Measurements from ENCODE around the gene SPEG.

Gene SPEG

GRCh38 chr2:219514836-219515235 lies 80.2 kb downstream of the SPEG start:
- Histone ChIP-seq H3K4me3 (ENCODE audit: low read length) (no peak overlapping the region), H3K27me3 (replicated peaks; ENCODE audit: control insufficient read depth, insufficient read depth, low read length) (peaks cover 36% of the 10 kb centered on the region), H3K9me3 (ENCODE audit: control insufficient read depth, low read length) (no peaks in the 10 kb centered on the region), H3K9ac (ENCODE audit: low read length) (no peak overlapping the region), H3K36me3 (ENCODE audit: control insufficient read depth, insufficient read depth, low read length, severe bottlenecking) (no peaks in the 10 kb centered on the region), H3K4me1 (ENCODE audit: control insufficient read depth, insufficient read depth, low read length) (peaks cover 30% of the 10 kb centered on the region)
- DNase-seq (ENCODE audit: low read depth) = no peak

GRCh38 chr2:219515874-219516629 lies 81.4 kb downstream of the SPEG start:
- H3K36me3 ChIP-seq (ENCODE audit: control insufficient read depth, insufficient read depth, low read length, severe bottlenecking) = no peaks in the 10 kb centered on the region
- H3K4me3 ChIP-seq (ENCODE audit: low read length) = no peak overlapping the region
- no peak for DNase-seq (ENCODE audit: low read depth)
- H3K27me3 ChIP-seq (replicated peaks; ENCODE audit: control insufficient read depth, insufficient read depth, low read length) = peaks cover 36% of the 10 kb centered on the region
- no peaks in the 10 kb centered on the region for H3K9me3 ChIP-seq (ENCODE audit: control insufficient read depth, low read length)
- no peak overlapping the region for H3K9ac ChIP-seq (ENCODE audit: low read length)
- peaks cover 23% of the 10 kb centered on the region for H3K4me1 ChIP-seq (ENCODE audit: control insufficient read depth, insufficient read depth, low read length)

- Histone ChIP-seq H3K27me3 (replicated peaks; ENCODE audit: control insufficient read depth, insufficient read depth, low read length) (peaks cover 32% of the 10 kb centered on the region), H3K4me3 (ENCODE audit: low read length) (no peak overlapping the region), H3K9ac (ENCODE audit: low read length) (no peak overlapping the region), H3K9me3 (ENCODE audit: control insufficient read depth, low read length) (no peaks in the 10 kb centered on the region), H3K4me1 (ENCODE audit: control insufficient read depth, insufficient read depth, low read length) (peaks cover 32% of the 10 kb centered on the region), H3K36me3 (ENCODE audit: control insufficient read depth, insufficient read depth, low read length, severe bottlenecking) (no peaks in the 10 kb centered on the region)
- no peak for DNase-seq (ENCODE audit: low read depth)
Measured at GRCh38 chr2:219516888-219517287, 82.2 kb downstream of the SPEG start.

GRCh38 chr2:219517954-219518778 lies 83.5 kb downstream of the SPEG start:
- peak overlapping the region; percentile 31 for H3K4me3 ChIP-seq (ENCODE audit: low read length)
- H3K9ac ChIP-seq (ENCODE audit: low read length) = peak overlapping the region; percentile 18
- peaks cover 21% of the 10 kb centered on the region for H3K27me3 ChIP-seq (replicated peaks; ENCODE audit: control insufficient read depth, insufficient read depth, low read length)
- DNase-seq (ENCODE audit: low read depth) = no peak
- no peaks in the 10 kb centered on the region for H3K36me3 ChIP-seq (ENCODE audit: control insufficient read depth, insufficient read depth, low read length, severe bottlenecking)
- peaks cover 30% of the 10 kb centered on the region for H3K4me1 ChIP-seq (ENCODE audit: control insufficient read depth, insufficient read depth, low read length)
- H3K9me3 ChIP-seq (ENCODE audit: control insufficient read depth, low read length) = no peaks in the 10 kb centered on the region

- H3K27me3 ChIP-seq (replicated peaks; ENCODE audit: control insufficient read depth, insufficient read depth, low read length) = peaks cover 16% of the 10 kb centered on the region
Measured at GRCh38 chr2:219519526-219519916, 84.9 kb downstream of the SPEG start.

GRCh38 chr2:219520079-219520478 lies 85.4 kb downstream of the SPEG start:
- H3K36me3 ChIP-seq (ENCODE audit: control insufficient read depth, insufficient read depth, low read length, severe bottlenecking) = no peaks in the 10 kb centered on the region
- no peak overlapping the region for H3K4me3 ChIP-seq (ENCODE audit: low read length)
- no peak for DNase-seq (ENCODE audit: low read depth)
- peaks cover 16% of the 10 kb centered on the region for H3K27me3 ChIP-seq (replicated peaks; ENCODE audit: control insufficient read depth, insufficient read depth, low read length)
- no peaks in the 10 kb centered on the region for H3K9me3 ChIP-seq (ENCODE audit: control insufficient read depth, low read length)
- H3K4me1 ChIP-seq (ENCODE audit: control insufficient read depth, insufficient read depth, low read length) = peaks cover 20% of the 10 kb centered on the region
- H3K9ac ChIP-seq (ENCODE audit: low read length) = no peak overlapping the region

More at GRCh38 chr2:219519526-219519916, 84.9 kb downstream of the SPEG start:
- no peak for DNase-seq (ENCODE audit: low read depth)
- Histone ChIP-seq H3K4me3 (ENCODE audit: low read length) (no peak overlapping the region), H3K36me3 (ENCODE audit: control insufficient read depth, insufficient read depth, low read length, severe bottlenecking) (no peaks in the 10 kb centered on the region), H3K9ac (ENCODE audit: low read length) (no peak overlapping the region), H3K4me1 (ENCODE audit: control insufficient read depth, insufficient read depth, low read length) (peaks cover 21% of the 10 kb centered on the region), H3K9me3 (ENCODE audit: control insufficient read depth, low read length) (no peaks in the 10 kb centered on the region)

- Histone ChIP-seq H3K27me3 (replicated peaks; ENCODE audit: control insufficient read depth, insufficient read depth, low read length) (peaks cover 18% of the 10 kb centered on the region), H3K36me3 (ENCODE audit: control insufficient read depth, insufficient read depth, low read length, severe bottlenecking) (no peaks in the 10 kb centered on the region), H3K4me1 (ENCODE audit: control insufficient read depth, insufficient read depth, low read length) (peaks cover 20% of the 10 kb centered on the region), H3K9ac (ENCODE audit: low read length) (peak overlapping the region; percentile 45), H3K9me3 (ENCODE audit: control insufficient read depth, low read length) (no peaks in the 10 kb centered on the region), H3K4me3 (ENCODE audit: low read length) (no peak overlapping the region)
- DNase-seq (ENCODE audit: low read depth) = peak; percentile 73
Measured at GRCh38 chr2:219521066-219521880, 86.6 kb downstream of the SPEG start.

- peaks cover 20% of the 10 kb centered on the region for H3K27me3 ChIP-seq (replicated peaks; ENCODE audit: control insufficient read depth, insufficient read depth, low read length)
- H3K36me3 ChIP-seq (ENCODE audit: control insufficient read depth, insufficient read depth, low read length, severe bottlenecking) = no peaks in the 10 kb centered on the region
- DNase-seq (ENCODE audit: low read depth) = peak; percentile 57
- no peak overlapping the region for H3K4me3 ChIP-seq (ENCODE audit: low read length)
- H3K9ac ChIP-seq (ENCODE audit: low read length) = peak overlapping the region; percentile 45
- no peaks in the 10 kb centered on the region for H3K9me3 ChIP-seq (ENCODE audit: control insufficient read depth, low read length)
- peaks cover 19% of the 10 kb centered on the region for H3K4me1 ChIP-seq (ENCODE audit: control insufficient read depth, insufficient read depth, low read length)
Measured at GRCh38 chr2:219522111-219523030, 87.7 kb downstream of the SPEG start.

- H3K4me3 ChIP-seq (ENCODE audit: low read length) = no peak overlapping the region
- H3K9me3 ChIP-seq (ENCODE audit: control insufficient read depth, low read length) = no peaks in the 10 kb centered on the region
- no peak overlapping the region for H3K9ac ChIP-seq (ENCODE audit: low read length)
- peaks cover 25% of the 10 kb centered on the region for H3K27me3 ChIP-seq (replicated peaks; ENCODE audit: control insufficient read depth, insufficient read depth, low read length)
- H3K36me3 ChIP-seq (ENCODE audit: control insufficient read depth, insufficient read depth, low read length, severe bottlenecking) = no peaks in the 10 kb centered on the region
- H3K4me1 ChIP-seq (ENCODE audit: control insufficient read depth, insufficient read depth, low read length) = peaks cover 12% of the 10 kb centered on the region
- no peak for DNase-seq (ENCODE audit: low read depth)
Measured at GRCh38 chr2:219523031-219523671, 88.5 kb downstream of the SPEG start.

GRCh38 chr2:219524817-219525216 lies 90.2 kb downstream of the SPEG start:
- no peak overlapping the region for H3K9ac ChIP-seq (ENCODE audit: low read length)
- H3K36me3 ChIP-seq (ENCODE audit: control insufficient read depth, insufficient read depth, low read length, severe bottlenecking) = no peaks in the 10 kb centered on the region
- no peaks in the 10 kb centered on the region for H3K9me3 ChIP-seq (ENCODE audit: control insufficient read depth, low read length)
- DNase-seq (ENCODE audit: low read depth) = no peak
- H3K4me3 ChIP-seq (ENCODE audit: low read length) = no peak overlapping the region
- peaks cover 12% of the 10 kb centered on the region for H3K4me1 ChIP-seq (ENCODE audit: control insufficient read depth, insufficient read depth, low read length)
- peaks cover 37% of the 10 kb centered on the region for H3K27me3 ChIP-seq (replicated peaks; ENCODE audit: control insufficient read depth, insufficient read depth, low read length)
